HPDE6-E6E7 (cell line): ENCODE measurements around the gene DCAF16.

Source experiments
- DNase-seq: peaks from one replicate; pipeline ENCODE4 v3.0.0; 2011; ENCODE audit warnings: missing footprints; ENCODE audit errors: extremely low spot score

DCAF16 gene

DNA sequence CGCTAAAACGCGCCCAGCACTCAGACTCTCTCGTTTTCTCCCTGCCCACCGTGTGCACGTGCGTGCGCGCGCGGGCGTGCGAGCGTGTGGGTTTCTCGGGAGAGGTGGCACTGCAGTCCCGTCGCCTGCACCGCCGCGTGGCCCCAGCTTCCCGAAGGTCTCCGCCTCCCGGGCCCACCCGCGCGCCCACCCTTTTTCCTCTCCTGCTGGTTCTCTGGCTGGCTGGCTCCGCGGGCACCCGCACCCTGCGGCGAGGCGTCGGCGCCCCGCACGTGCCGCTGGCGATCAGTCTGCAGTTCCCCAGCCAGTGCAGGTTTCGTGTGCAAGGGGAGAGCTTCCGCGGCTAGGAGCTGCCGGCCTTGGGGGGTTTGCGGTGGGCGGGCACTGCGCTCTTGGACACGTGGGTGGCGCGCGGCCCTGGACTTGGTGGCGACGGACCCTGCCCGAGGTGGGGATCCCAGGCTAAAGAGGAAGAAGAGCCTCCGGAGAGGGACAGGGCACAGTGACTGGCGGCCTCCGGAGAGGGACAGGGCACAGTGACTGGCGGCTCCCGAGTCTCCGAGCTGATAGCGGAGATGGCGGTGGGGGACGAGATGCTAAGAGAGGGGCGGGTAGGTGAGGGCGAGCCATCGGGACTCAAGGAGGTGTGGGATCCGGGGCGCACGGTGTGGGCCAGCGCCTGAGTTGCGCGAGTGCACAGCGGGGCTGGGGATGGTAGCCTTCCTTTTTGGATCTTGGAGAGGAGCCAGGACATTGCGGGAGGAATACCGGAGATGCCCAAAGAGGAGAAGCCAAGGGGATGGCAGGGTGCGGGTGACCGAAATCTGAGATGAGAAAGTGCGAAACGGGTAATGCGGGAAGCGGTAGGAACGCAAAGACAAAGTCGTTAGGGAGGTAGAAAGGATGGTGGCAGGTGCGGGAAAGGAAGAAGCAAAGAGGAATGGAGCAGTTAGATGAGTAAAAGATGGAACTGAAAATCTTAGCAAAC, 29.0 kb downstream of the DCAF16 start, which contains the start of gene FAM184B:
Gene FAM184B, minus strand, starts transcription at position 322 of the 988 bp plus-strand sequence. CDS start 322 bp downstream, outside the sequence.
- DNase-seq = no peak

DNA sequence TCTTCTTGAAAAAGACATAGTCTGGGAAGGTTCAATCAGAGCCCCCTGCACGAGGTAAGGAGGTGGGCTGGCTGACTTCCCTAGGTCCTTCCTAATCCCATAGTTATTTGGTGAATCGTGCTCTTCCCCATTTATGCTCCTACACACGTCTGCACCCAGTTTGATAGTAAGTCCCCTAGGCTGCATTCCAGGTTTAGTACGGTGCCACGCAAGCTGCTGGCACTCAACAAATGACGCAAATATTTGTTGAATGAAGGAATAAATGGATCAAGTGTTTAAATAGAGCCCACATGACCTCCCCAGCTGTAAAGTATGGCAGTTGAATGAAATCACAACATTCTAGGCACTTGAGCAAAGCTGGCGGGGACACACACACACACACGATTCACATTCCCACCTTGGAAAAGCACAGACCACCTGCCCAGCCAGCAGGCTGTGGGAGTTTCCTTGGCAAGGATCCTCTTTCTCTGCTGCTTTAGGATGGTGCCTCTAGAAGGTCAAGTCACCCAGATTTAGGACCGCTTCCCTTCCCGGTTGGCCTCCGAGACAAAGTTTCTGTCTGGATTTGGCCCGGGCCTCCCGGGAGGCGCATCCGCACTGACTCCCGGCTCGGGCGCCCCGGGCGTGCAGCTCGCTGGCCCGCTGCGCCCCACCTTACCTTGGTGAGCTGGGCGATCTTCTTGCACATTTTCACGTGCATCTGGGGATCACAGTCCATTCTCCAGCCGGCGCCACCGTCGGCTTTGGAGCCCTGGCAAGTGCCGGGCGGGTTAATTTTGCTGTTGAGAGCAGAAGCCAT, 29.9 kb downstream of the DCAF16 start:
- no peak for DNase-seq

GRCh38 chr4:17778431-17778830, 32.1 kb downstream of the DCAF16 start:
- DNase-seq = no peak

- no peak for DNase-seq
These were observed 37.3 kb downstream of the DCAF16 start for GRCh38 chr4:17773135-17773698.

GRCh38 chr4:17771284-17771908, 39.2 kb downstream of the DCAF16 start:
- no peak for DNase-seq

DNA sequence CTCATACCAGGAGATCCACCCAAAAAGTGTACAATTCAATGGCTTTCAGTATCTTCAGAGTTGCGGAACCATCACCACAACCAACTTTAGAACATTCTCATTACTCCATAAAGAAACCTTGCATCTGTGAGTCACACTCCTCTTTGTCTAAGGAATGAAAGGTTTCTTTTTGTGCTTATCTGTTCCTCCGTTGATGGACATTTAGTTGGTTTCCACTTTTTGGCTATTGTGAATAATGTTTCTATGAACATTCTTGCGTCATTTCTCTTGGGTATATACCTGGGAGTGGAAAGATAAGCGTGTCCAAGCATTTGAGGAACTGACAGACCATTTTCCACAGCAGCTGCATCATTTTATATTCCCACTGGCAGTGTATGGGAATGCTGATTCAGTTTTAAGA, 39.7 kb downstream of the DCAF16 start:
- DNase-seq = no peak

DNA sequence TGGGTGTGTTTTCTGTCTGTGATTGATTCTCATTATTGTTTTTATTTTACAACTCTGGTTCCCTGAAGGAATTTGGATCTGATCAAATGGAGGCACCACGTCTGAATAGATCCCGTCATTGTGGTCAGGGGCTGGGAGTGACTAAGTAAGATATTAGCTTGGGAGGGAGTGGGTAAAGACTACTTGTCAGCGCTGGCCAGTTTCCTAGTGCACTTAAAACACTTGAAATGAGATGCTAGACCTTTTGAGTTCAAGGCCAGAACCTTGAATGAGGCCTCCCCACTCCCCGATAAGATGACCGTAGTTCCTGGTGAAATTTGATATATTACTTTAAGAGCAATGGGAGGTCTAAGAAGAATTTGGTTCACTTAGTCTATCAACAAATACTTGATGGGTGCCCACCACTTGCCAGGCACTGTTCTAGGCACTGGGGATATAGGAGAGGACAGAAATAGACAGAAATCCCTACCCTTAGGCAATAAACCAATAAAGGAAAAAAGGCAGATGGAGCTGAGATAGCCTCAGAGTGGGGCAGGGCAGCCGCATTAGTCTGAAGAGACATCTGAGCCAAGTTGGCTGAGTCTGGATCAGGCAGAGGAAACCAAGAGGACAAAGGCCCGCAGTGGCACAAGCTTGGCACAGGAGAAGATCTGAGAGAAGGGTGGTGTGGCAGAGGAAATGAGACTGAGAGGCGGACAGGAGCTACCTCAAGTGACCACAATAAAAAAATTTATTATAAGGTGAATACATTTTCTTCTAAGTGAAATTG, 41.0 kb downstream of the DCAF16 start:
- DNase-seq = no peak

GRCh38 chr4:17766826-17767458, 43.6 kb downstream of the DCAF16 start:
- no peak for DNase-seq

GRCh38 chr4:17765514-17766286, 44.9 kb downstream of the DCAF16 start:
- DNase-seq = no peak

DNA sequence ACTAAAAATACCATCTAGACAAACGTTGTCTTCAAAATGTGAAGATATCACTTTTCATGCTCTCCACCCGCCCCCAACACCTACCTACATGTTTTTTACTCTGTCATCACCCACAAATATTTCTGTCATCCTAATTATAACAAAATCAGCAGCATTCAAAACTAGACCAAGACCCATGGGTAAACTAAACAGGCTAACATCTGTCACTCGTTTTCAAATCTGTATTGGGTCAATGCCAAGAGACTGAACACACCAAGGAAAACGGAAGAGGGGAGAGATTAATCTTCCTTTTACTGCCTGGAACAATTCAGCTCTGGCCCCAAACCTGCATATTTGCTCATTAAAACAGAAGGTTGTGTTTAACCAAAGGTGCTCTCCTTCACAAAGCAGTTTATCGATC, 46.6 kb downstream of the DCAF16 start:
- DNase-seq = no peak

DNA sequence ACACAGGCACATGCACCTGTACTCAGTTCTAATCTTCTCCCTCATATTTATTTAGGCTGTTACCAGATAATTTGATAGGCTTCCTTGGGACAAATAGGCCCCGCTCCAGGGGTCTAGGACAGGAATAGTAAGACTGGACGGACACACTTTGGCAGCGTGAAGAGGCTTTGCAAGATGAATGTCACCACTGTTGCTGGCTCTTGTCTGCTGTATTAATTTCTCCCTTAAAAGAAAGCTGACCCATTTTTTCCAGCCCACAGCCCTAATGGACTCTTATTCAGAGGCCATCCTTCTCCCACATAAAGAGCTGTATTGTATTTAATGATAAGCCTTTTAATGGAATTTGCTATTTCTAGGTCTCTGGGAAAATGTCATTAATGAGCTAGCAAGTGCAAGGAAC, 47.1 kb downstream of the DCAF16 start:
- DNase-seq = no peak

DNA sequence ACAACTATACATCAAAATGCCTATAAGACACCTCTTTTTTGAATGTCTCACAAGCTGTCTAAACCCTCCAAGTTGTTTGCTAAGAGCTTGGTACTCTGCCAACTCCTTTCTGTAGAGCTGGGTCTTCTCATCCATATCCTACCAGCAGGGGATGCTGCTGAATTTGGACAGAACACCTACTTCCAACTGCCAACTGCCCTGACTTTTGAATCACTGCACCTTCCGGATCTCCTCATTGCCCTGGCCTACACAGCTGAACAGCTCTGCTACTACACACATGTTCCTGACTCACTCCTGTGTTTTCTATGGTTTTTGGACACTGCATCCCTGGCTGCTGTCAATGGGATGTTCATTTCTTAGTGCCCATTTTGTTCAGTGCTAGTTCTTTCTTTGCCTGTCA, 47.8 kb downstream of the DCAF16 start:
- DNase-seq = no peak

DNA sequence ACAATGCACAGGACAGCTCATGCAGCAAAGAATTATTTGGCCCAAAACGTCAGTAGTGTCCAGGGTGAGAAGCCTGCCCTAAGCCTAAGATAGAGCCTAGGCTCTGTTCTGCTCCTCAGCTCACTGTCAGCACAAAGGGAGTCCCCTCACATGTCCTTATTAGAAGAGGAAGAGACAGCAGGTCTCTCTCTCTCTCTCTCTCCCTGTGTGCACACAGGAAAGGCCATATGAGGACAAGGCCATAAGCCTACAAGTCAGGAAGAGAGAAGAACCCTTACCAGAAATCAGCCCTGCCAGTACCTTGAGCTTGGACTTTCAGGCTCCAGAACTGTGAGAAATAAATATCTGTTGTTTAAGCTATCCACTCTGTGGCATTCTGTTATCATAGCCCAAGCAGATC, 49.5 kb downstream of the DCAF16 start:
- DNase-seq = no peak

DNA sequence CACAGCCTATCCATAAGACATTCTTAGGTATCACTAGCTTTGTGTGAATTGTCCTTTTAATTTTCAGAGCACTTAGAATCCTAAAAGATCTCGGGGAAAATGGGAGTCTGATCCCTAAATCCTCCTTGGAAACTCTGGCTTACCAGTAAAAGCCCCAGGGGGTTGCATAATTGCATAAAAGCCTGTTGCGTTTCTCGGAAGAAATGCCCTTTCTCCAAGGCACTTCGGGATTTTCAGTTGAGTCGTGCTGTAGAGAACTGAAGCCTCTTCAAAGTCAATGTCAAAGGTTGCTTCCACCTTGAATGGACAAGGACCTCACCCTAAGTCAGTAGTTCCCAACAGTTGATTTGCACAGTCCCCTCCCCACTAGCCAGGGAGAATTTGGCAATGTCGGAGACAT, 49.9 kb downstream of the DCAF16 start:
- DNase-seq = no peak

DNA sequence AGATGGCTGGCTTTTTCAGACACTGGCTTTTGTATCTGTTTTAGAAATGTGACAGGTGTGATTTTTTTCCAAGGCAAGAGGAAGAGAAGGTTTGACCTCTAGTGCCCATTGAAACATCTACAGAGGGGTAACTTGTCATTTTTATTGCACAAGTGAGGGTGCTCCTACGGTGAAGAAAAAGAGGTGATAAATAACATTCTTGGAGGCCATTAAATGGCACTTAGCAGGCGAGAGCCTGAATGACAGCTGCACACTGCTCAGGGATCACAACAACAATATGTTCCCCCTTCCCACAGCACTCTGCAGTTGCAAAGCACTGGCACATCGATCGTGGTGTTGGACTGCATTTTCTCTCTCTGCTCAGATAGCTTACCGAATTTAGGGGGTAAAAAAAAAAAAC, 52.1 kb downstream of the DCAF16 start:
- no peak for DNase-seq

DNA sequence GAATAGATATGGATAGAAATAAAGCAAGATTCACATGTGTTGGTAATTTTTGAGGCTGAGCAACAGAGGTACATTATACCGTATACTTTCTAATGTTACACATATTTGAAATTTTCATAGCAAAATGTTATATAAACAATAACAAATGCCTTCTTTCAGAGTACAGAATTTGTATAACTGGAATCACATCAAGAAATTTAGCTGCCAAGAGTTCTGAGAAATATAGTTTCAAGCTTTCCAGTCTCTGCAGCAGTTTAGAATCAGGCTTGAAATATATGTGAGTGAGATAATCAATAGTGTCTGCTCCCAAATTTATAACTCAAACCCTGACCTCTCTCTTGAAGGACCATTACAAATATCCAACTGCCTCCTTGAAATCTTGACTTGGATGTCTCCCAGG, 52.9 kb downstream of the DCAF16 start:
- no peak for DNase-seq

DNA sequence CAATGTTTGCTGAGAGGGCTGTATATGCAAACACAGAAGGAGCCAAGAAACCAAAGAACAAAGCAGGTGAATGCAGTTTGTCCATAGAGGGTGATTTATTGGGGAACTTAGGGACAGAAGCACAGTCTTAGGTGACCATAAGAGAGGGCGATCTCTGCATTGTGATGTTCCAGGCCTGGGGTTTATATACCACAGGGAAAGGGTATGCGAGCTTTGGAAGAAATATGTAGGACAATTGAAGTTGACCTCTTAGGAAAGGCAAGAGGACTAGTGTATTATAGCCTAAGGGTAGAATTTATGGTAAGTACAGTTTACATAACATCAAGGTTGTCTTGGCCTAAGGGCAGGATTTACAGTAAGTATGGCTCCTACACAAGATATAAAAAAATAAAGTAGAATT, 56.9 kb downstream of the DCAF16 start:
- no peak for DNase-seq
